ENCODE data around the gene TFCP2.

TFCP2 gene

GRCh38 chr12:51217968-51218606, 45.2 kb upstream of the TFCP2 start, which contains the start of gene POU6F1:
TSS of gene POU6F1 (minus strand) at chr12:51218062. CDS start at chr12:51206836, 11,226 bp downstream.
- peak within 1 kb of the TSS; percentile 82 for H3K4me3 Mint-ChIP-seq

GRCh38 chr12:51217133-51217967, 44.4 kb upstream of the TFCP2 start:
- H3K27me3 Mint-ChIP-seq (ENCODE audit: low read depth, poor library complexity): peaks cover 14% of the 10 kb centered on the region
- peak overlapping the region; percentile 82 for H3K4me3 Mint-ChIP-seq
- H3K4me1 Mint-ChIP-seq: peaks cover 14% of the 10 kb centered on the region
- no peaks in the 10 kb centered on the region for H3K36me3 Mint-ChIP-seq (ENCODE audit: low read depth)
- H3K27ac Mint-ChIP-seq: no peak overlapping the region
- H3K9me3 Mint-ChIP-seq: no peaks in the 10 kb centered on the region
- no peak for TF ChIP-seq CTCF (IDR thresholded peaks at IDR 0.05)
- DNase-seq: peak; percentile 61

More at GRCh38 chr12:51217968-51218606, 45.2 kb upstream of the TFCP2 start, which contains the start of gene POU6F1:
- DNase-seq: peak; percentile 69
- H3K36me3 Mint-ChIP-seq (ENCODE audit: low read depth): no peaks in the 10 kb centered on the region
- peaks cover 14% of the 10 kb centered on the region for H3K4me1 Mint-ChIP-seq
- no peaks in the 10 kb centered on the region for H3K9me3 Mint-ChIP-seq
- no peak within 1 kb of the TSS for H3K27ac Mint-ChIP-seq
- peaks cover 14% of the 10 kb centered on the region for H3K27me3 Mint-ChIP-seq (ENCODE audit: low read depth, poor library complexity)
- peak; percentile 59 for TF ChIP-seq CTCF (IDR thresholded peaks at IDR 0.05)

GRCh38 chr12:51216642-51217041, 43.7 kb upstream of the TFCP2 start:
- H3K36me3 Mint-ChIP-seq (ENCODE audit: low read depth): no peaks in the 10 kb centered on the region
- no peak for TF ChIP-seq CTCF (IDR thresholded peaks at IDR 0.05)
- H3K27ac Mint-ChIP-seq: no peak overlapping the region
- peak overlapping the region; percentile 74 for H3K4me3 Mint-ChIP-seq
- no peaks in the 10 kb centered on the region for H3K9me3 Mint-ChIP-seq
- H3K27me3 Mint-ChIP-seq (ENCODE audit: low read depth, poor library complexity): peaks cover 14% of the 10 kb centered on the region
- peaks cover 14% of the 10 kb centered on the region for H3K4me1 Mint-ChIP-seq
- DNase-seq: no peak

GRCh38 chr12:51214895-51215294, 42.0 kb upstream of the TFCP2 start:
- Mint-ChIP-seq H3K27me3 (ENCODE audit: low read depth, poor library complexity) (peaks cover 14% of the 10 kb centered on the region), H3K9me3 (no peaks in the 10 kb centered on the region), H3K4me3 (no peak overlapping the region), H3K4me1 (peaks cover 14% of the 10 kb centered on the region), H3K36me3 (ENCODE audit: low read depth) (no peaks in the 10 kb centered on the region), H3K27ac (no peak overlapping the region)
- TF ChIP-seq CTCF (IDR thresholded peaks at IDR 0.05): no peak
- no peak for DNase-seq

- no peak for DNase-seq
- Mint-ChIP-seq H3K9me3 (no peaks in the 10 kb centered on the region), H3K27ac (no peak overlapping the region), H3K36me3 (ENCODE audit: low read depth) (no peaks in the 10 kb centered on the region), H3K4me1 (no peaks in the 10 kb centered on the region), H3K27me3 (ENCODE audit: low read depth, poor library complexity) (peaks cover 13% of the 10 kb centered on the region), H3K4me3 (no peak overlapping the region)
- no peak for TF ChIP-seq CTCF (IDR thresholded peaks at IDR 0.05)
Measured at GRCh38 chr12:51210690-51211395, 37.9 kb upstream of the TFCP2 start.
